Epithelial cell of esophagus (primary cell): ENCODE measurements around the gene PPP1R9A.

Experiments
- DNase-seq: peaks from one replicate; pipeline ENCODE4 v3.0.0; 2010; ENCODE audit warnings: low read depth
- H3K4me3 ChIP-seq: 2 replicates; pipeline ENCODE4 v1.5.1; 2011; ENCODE audit warnings: mild to moderate bottlenecking, low read length, control low read depth
- TF ChIP-seq, protein P1 (sequence below): IDR thresholded peaks from 2 replicates; pipeline ENCODE4 v1.5.1; 2011; ENCODE audit warnings: low read depth, mild to moderate bottlenecking, low read length, control low read depth, inconsistent platforms; ENCODE audit not compliant: insufficient read depth; ENCODE audit errors: missing control alignments

Gene PPP1R9A

DNA sequence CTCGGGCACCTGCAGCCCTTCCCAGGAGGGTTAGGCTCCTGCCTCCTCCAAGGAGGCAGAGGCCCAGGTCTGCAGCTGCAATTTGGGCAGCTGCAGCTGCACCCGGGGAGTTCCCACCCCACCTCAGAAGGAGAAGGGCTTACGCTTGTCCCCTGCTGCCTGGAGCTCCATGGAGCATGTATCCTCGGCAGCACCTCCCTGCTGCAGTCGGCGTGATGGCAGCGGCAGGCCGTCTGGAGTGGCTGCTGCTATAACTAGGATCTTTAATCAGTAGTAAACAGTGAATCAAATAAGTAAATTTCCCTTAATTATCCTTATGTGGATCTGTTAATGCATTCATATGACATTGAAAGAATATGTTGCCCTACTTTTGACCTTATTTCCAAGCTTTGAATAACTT is 250.0 kb downstream of the PPP1R9A start:
- DNase-seq, result no peak
- TF ChIP-seq, protein P1, sequence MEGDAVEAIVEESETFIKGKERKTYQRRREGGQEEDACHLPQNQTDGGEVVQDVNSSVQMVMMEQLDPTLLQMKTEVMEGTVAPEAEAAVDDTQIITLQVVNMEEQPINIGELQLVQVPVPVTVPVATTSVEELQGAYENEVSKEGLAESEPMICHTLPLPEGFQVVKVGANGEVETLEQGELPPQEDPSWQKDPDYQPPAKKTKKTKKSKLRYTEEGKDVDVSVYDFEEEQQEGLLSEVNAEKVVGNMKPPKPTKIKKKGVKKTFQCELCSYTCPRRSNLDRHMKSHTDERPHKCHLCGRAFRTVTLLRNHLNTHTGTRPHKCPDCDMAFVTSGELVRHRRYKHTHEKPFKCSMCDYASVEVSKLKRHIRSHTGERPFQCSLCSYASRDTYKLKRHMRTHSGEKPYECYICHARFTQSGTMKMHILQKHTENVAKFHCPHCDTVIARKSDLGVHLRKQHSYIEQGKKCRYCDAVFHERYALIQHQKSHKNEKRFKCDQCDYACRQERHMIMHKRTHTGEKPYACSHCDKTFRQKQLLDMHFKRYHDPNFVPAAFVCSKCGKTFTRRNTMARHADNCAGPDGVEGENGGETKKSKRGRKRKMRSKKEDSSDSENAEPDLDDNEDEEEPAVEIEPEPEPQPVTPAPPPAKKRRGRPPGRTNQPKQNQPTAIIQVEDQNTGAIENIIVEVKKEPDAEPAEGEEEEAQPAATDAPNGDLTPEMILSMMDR, result no peak
- H3K4me3 ChIP-seq, result no peak overlapping the region

DNA sequence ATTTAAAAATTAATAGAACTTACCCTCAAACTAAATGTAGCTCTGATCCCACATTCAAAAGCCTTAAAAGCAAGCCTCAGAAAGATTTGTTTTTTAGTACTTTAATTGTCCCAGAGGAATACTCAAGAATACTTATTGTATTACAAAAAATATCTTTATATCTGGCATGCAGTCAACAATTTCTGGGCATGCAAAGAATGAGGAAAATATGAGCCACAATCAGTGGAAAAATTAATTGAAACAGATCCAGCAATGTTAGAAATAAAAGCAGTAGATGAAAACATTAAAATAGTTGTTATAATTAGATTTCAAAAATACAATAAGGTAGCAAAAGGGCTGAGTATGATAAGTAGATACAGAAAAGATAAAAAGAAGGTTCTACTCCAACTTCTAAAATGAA is 262.3 kb downstream of the PPP1R9A start:
- no peak overlapping the region for H3K4me3 ChIP-seq
- DNase-seq, result no peak
- TF ChIP-seq, protein P1, result no peak

DNA sequence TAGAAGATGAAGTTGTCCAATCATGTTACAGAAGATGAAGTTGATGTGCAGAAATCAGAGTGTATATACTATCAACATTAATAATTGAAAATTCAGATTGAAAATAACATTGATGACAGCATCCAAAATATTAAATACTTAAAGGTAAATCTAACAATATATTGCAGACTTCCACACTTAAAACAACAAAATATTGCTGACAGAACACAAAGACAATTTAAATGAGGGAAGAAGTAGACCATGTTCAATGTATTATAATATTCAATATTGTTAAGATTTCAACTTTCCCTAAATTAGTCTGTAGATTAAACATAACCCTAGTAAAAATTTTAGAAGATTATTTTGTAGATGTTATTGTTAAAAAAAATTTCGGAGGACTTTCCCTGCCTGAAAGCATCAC is 265.0 kb downstream of the PPP1R9A start:
- H3K4me3 ChIP-seq, result no peak overlapping the region
- DNase-seq, result no peak
- TF ChIP-seq, protein P1, result no peak

DNA sequence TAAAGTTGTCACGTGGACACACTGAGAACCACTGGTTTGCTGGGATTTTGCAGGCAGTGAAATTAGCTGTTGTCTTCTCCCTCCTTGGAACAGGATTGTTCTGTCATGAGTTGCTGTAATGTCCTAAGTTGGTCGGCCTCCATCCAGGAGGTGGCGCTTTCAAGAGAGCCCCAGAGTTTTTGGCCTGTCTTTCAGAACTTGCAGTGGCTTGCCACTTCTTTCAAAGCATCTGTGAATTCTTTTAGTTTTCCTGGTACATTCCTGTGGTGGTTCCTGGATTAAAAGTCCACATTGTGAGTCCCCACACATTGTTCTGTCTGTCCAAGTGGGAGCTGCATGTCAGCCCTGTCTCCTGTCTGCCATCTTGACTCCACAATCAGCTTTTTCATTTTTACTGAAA is 283.1 kb downstream of the PPP1R9A start:
- TF ChIP-seq, protein P1, result peak; percentile 21
- no peak overlapping the region for H3K4me3 ChIP-seq
- DNase-seq, result peak; percentile 9

DNA sequence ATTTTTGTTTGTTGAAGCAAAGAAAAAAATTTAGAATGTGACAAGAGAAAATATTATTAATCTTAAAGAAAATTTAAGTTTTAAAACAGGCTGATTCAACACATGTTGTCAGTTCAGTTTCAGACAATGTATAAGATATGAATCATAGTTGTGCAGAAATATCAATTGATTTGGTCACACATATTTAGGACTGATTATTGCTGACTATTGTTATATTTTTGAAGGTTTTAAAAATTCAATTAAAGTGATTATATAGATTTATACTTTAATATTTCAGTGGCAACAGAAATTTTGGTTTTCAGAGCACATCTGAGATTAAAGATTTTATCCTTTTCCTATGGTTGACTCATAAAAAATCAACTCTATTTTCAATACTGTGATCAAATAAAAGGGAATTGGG is 284.4 kb downstream of the PPP1R9A start:
- TF ChIP-seq, protein P1, result no peak
- no peak for DNase-seq
- H3K4me3 ChIP-seq, result no peak overlapping the region

DNA sequence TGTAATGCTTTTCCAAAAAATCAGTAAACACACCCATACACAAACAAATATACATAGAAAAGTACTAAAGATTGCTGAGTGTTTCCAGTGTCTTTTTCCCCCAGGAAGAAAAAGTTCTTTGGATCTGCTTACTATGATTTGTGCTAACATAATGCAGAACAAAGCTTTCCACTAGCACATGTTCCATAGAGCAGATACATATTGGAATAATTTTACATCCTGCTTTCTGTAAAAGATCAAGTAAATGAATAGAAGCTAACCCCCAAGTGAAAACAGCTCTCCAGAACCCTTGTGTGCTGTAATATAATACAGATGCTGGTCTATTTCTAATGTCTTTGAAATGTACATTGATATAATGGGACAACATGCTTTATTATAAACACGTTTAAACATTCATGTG is 291.5 kb downstream of the PPP1R9A start:
- no peak overlapping the region for H3K4me3 ChIP-seq
- DNase-seq, result no peak
- TF ChIP-seq, protein P1, result no peak

DNA sequence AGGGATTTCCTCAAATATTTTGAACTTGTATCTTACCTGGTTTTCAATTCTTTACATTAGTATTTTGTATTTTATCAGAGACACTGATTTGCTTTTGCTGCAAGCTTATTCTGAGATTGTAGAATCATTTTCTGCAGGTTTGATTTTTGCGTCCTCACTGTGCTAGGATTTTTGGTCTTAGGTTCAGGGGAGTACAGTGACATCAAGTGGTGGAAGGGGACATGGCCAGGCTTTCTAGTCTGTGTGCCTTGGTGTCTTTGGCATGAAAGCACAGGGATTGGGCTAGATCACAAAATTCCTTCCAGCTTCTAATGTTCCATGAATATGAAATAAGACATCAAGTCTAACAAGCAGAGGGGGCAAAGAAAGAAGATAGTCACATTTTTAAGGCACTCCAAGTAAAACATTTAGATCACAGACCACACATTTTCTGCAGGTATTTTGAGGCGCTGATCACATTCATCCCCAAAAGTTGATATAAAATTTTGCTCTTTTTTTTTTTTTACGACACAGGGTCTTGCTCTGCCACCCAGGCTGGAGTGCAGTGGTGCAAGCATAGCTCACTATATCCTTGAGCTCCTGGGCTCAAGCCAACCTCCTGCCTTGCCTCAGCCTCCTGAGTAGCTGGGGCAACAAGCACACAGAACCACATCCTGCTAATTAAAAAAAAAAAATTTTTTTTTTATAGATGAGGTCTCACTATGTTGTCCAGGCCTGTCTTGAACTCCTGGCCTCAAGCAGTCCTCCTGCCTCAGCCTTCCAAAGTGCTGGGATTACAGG is 292.6 kb downstream of the PPP1R9A start:
- H3K4me3 ChIP-seq, result no peak overlapping the region
- peak; percentile 62 for DNase-seq
- TF ChIP-seq, protein P1, result peak; percentile 87
